A549 treated with Mapracorat at 1 μM for 4 hours (cell line): ENCODE measurements around the gene IL6. TPM values are rescaled to one million over a fixed set of nuclear protein-coding genes. Genes with fewer than 3 reads are reported as not detected.

Experiments used
- total RNA-seq: library from RNA; stranded (reverse); fragments of 200-300 nt; extraction: Qiagen RNA extraction; gene quantifications from 5 replicates; pipeline ENCODE4 v1.2.3, GENCODE V29; 2022

IL6 gene
- total RNA-seq: 1.1 to 3.5 TPM (median 1.6 TPM) in 5 replicates

DNA sequence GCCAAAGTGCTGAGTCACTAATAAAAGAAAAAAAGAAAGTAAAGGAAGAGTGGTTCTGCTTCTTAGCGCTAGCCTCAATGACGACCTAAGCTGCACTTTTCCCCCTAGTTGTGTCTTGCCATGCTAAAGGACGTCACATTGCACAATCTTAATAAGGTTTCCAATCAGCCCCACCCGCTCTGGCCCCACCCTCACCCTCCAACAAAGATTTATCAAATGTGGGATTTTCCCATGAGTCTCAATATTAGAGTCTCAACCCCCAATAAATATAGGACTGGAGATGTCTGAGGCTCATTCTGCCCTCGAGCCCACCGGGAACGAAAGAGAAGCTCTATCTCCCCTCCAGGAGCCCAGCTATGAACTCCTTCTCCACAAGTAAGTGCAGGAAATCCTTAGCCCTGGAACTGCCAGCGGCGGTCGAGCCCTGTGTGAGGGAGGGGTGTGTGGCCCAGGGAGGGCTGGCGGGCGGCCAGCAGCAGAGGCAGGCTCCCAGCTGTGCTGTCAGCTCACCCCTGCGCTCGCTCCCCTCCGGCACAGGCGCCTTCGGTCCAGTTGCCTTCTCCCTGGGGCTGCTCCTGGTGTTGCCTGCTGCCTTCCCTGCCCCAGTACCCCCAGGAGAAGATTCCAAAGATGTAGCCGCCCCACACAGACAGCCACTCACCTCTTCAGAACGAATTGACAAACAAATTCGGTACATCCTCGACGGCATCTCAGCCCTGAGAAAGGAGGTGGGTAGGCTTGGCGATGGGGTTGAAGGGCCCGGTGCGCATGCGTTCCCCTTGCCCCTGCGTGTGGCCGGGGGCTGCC lies at the start of gene IL6:
IL6 (plus strand) TSS at position 294 of the 807 bp plus-strand sequence; CDS start at position 357, 63 bp downstream.

Other genes starting within 250 kb of the IL6 start
- gene STEAP1B, start 227.0 kb upstream of the IL6 start, total RNA-seq: 0.13 to 0.30 TPM (median 0.22 TPM) in 4 of 5 replicates, not detected in the other
- 415 to 980 TPM (median 459 TPM) in 5 replicates for gene TOMM7, start 95.6 kb downstream of the IL6 start, total RNA-seq